ENCODE data around the gene PEX5L.

Gene PEX5L

GRCh38 chr3:179887295-179887943 lies 149.3 kb downstream of the PEX5L start:
- no peak for FAIRE-seq

GRCh38 chr3:179885950-179886349 lies 150.8 kb downstream of the PEX5L start:
- no peak for FAIRE-seq

- FAIRE-seq = no peak
These were observed 152.6 kb downstream of the PEX5L start for GRCh38 chr3:179884136-179884535.

GRCh38 chr3:179882292-179882691 lies 154.4 kb downstream of the PEX5L start:
- no peak for FAIRE-seq

DNA sequence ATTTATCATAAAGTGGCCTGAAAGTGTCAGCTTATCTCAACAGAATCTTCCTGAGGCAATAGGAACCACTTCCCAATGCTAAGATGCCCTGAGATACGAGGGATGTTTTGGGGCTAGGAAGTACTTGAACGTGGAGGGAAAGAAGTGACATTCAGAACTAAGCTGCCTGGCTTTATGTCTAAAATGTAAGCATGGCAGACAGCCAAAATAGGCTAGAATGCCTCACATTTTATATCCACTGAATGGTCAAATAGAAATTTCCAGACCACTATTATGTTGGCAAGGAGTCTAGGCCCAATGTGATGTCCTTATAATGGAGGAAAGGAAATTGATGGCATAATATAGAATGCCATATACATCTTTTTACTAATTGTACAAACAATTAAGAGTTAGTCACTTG lies 154.9 kb downstream of the PEX5L start:
- no peak for FAIRE-seq

DNA sequence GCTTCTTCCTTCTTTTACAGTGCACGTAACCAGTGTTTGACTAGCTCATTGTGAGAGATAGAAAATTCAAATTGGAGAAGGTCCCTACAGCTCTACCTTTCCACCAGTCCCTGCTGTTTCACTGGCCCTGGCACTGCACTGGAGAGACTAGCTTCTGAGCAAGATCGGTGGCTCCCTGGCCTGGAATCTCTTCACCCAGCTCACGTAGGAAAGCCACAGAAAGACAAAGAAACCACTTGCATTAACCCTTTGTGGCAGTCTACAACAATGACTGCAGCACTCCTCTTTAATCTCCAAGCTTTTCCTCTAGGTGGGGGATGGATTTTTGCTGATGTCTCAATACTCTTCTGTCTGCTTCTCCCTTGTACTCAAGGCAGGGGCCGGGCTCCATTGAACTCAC lies 155.9 kb downstream of the PEX5L start:
- FAIRE-seq = no peak

GRCh38 chr3:179876440-179876839 lies 160.3 kb downstream of the PEX5L start:
- FAIRE-seq = no peak

- FAIRE-seq = no peak
These were observed 163.9 kb downstream of the PEX5L start for GRCh38 chr3:179872842-179873241.

DNA sequence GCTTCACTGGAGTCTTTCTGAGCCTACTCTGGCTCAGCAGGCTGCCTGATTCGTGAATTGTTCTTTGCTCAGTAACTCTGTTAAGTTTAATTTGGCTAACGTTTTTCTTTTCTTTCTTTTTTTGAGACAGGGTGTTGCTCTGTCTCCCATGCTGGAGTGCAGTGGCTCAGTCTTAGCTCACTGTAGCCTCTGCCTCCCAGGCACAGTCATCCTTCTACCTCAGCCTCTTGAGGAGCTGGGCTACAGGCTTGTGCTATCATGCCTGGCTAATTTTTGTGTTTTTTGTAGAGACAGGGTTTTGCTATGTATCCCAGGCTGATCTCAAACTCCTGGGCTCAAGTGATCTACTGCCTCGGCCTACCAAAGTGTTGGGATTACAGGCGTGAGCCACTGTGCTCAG lies 165.0 kb downstream of the PEX5L start:
- FAIRE-seq = no peak

DNA sequence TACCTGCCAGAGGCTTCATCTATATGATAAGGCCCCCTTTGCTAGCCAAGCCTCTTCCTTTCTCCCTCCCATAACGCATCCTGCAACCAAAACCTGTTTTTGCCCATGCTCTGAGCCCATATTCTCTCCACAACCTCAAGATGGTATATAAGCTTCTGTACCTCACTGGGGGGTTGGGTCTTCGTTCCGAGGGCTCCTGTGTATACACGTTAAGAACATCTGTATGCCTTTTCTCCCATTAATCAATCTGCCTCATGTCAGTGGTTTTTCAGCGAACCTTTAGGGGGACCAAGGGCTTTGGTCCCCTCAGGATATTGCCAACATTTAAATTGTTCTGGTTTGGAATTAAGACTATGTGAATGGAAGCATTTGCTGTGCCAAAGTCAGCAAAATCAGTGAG lies 168.0 kb downstream of the PEX5L start:
- no peak for FAIRE-seq

- FAIRE-seq = no peak
These were observed 168.8 kb downstream of the PEX5L start for GRCh38 chr3:179867961-179868360.

DNA sequence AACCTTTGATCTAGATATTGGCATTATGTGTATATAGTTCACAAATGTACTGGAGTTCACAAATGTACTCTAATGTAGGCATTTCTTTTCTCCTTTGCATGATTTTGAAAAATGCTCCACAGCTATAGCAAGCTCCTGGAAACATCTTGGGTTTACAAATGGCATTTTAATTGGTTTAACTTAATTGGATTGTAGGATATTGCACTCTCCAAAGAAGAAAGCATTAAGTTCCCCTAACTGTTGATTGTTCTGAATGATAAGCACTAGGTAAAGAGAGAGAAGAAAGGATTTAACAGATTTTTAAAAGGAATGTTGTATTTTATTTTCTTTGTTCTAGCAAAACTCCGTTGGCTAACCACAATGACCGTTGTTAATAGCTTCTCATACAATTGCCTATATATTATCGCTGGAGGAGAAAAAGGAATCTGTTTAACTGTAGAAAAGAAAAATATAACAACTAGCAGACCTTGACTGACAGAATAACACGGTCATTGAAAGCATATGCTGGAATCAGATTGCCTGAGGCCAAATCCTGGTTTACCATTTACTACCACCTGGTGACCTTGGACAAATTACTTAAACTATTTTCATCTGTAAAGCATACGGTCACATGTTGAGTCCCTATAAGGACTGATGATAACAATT lies 170.8 kb downstream of the PEX5L start:
- FAIRE-seq = no peak

DNA sequence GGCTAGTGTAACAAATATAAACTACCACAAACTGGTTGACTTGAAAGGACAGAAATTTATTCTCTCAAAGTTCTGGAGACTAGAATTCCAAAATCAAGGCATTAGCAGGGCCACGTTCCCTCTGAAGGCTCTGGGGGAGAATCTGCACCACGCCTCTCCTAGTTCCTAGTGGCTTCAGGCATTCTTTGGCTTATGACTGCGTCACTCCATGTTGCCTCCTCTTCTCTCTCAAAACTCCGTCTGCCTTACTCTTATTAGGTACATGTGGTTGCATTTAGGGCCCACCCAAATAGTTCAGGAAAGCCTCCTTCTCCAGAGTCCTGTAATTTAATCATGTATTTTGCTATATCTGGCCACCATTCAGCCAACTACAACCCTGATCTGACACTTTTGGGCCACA lies 174.8 kb downstream of the PEX5L start:
- no peak for FAIRE-seq

DNA sequence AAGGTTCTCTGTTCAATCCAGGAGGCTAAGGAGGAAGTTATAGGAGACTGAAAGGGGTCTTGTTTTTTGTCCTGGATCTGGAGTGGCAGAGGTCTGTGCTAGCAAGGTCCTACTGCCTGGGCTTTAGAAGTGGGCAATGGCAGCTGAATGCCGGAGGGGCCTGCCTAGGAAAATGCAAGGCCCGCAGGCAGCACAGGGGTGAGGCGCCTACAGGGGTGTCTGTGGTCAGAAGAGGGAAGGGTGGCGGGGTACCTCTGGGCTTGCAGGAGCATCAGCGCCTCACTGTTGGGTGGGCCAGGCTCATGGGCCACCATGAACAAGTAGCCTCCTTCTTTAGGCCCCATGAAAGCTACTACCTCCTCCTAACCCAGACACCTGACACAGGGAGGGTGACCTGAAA lies 175.4 kb downstream of the PEX5L start:
- no peak for FAIRE-seq

GRCh38 chr3:179860275-179861107 lies 176.2 kb downstream of the PEX5L start:
- FAIRE-seq = no peak

GRCh38 chr3:179853176-179853575 lies 183.6 kb downstream of the PEX5L start:
- FAIRE-seq = no peak

DNA sequence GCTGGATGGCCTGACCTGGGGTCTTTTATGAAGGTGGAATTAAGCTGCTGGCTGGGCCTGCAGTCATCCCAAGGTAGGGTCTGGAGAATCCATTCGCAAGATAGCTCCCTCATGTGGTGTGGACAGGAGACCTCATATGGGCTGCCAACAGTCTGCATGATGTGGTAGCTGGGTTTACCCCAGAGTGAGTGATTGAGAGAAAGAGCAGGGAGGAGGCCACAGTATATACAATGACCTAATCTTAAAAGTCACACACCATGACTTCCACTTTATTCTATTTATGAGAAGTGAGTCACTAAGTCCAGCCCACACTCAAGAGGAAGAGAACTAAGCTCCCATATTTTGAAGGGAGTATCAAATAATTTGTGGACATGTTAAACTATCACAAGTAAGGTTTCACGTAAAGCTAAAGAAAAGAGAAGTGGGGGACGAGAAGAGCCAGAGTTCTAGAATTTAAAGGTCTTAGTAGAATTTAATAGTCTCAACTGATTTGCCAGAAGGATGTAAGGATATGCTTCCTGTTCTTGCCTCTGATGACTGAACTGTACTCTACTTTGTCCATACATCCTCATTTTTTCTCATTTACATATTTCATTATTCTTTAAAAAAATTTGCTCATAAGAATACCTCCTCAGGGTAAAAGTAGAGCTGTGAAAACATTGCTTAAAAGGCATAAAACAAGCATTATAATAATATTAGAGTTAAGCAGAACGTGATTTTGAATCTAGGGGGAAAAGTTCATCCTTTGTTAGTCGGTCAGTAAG lies 184.4 kb downstream of the PEX5L start:
- no peak for FAIRE-seq

DNA sequence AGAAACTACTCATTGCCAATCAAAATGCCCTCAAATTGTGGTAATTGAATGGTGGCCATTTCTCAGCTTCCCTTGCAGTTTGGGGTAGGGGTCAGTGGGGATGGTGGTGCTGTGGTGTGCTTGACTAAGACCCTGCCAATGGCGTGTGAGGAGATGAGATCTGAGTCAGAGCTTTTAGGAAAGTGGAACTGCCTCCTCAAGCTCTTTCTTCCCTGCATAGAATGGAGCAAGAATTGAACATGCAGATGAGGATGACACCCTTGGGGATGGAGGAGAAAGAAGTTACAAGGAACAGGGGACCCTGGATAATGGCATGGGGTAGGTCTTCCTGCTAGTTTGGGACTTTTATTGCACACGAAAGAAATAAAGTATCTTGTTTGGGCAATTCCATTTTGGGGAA lies 188.0 kb downstream of the PEX5L start:
- FAIRE-seq = no peak

GRCh38 chr3:179842061-179842460 lies 194.7 kb downstream of the PEX5L start:
- FAIRE-seq = no peak

GRCh38 chr3:179840985-179841384 lies 195.8 kb downstream of the PEX5L start:
- no peak for FAIRE-seq

- no peak for FAIRE-seq
These were observed 199.4 kb downstream of the PEX5L start for GRCh38 chr3:179837374-179837773.

DNA sequence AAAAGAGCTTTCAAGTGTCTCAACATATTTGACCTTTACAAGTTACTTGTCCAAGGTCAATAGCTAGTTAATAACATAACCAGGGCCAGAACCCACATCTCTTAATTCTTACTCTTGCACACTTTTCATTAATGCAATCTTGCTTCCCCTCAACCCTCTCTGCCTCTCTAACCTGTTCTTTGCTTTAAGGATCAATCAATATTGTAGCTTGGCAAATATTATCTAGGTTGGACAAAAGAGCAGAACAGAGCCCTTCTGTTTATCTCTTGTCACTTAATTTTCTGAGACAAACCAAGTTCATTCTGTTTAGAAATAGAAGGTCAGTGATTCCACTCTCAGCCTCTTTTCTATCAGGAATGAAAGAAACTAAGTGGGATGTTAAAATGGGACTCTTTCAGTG lies 203.4 kb downstream of the PEX5L start:
- FAIRE-seq = no peak

DNA sequence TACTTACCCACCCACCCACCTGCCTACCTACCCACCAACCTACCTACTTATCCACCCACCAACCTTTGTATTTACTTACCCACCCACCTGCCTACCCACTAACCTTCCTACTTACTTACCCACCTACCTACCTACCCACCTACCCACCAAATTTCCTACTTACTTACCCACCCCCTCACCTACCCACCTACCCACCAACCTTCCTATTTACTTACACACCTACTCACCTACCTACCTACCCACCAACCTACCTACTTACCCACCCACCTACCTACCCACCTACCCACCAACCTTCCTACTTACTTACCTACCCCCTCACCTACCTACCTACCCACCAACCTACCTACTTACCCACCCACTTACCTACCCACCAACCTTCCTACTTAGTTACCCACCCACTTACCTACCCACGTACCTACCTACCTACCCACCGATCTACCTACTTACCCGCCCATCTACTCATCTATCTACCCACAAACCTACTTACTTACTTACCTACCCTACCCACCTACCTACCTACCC lies 204.3 kb downstream of the PEX5L start:
- FAIRE-seq = no peak
